GM12864 (cell line): ENCODE results near the gene CDKAL1.
"Not testable (repeated sequence)": the region's sequence is repeated elsewhere in the genome, so short reads cannot be mapped to it uniquely, and the experiment has no call there.

Source experiments
- DNase-seq: peaks from one replicate; pipeline ENCODE4 v3.0.0-alpha.2; 2011; ENCODE audit warnings: low read depth
- H3K4me3 ChIP-seq: 2 replicates; pipeline ENCODE4 v1.5.1; 2011; ENCODE audit warnings: mild to moderate bottlenecking, low read depth, low read length, control low read depth
- CTCF ChIP-seq: IDR thresholded peaks from 2 replicates; pipeline ENCODE4 v1.5.1; 2011; ENCODE audit warnings: low read depth, mild to moderate bottlenecking, moderate library complexity, low read length, control low read depth, inconsistent platforms; ENCODE audit errors: missing control alignments

CDKAL1 gene

GRCh38 chr6:21188505-21189223 is 654.4 kb downstream of the CDKAL1 start:
- no peak for DNase-seq
- no peak overlapping the region for H3K4me3 ChIP-seq

GRCh38 chr6:21189759-21190158 is 655.5 kb downstream of the CDKAL1 start:
- no peak for DNase-seq
- TF ChIP-seq CTCF: no peak
- no peak overlapping the region for H3K4me3 ChIP-seq

More at GRCh38 chr6:21188505-21189223, 654.4 kb downstream of the CDKAL1 start:
- no peak for TF ChIP-seq CTCF

- no peak for TF ChIP-seq CTCF
- H3K4me3 ChIP-seq: peak overlapping the region; percentile 27; the same call in 1 of the 2 replicates
- DNase-seq: no peak
These were observed 656.4 kb downstream of the CDKAL1 start for GRCh38 chr6:21190701-21191100.

- no peak overlapping the region for H3K4me3 ChIP-seq
- no peak for DNase-seq
- no peak for TF ChIP-seq CTCF
These were observed 659.7 kb downstream of the CDKAL1 start for GRCh38 chr6:21193790-21194475.

- not testable (repeated sequence) for DNase-seq, H3K4me3 ChIP-seq
These were observed 661.0 kb downstream of the CDKAL1 start for GRCh38 chr6:21195301-21195700.

GRCh38 chr6:21198032-21198640 is 663.9 kb downstream of the CDKAL1 start:
- no peak for DNase-seq
- TF ChIP-seq CTCF: no peak
- no peak overlapping the region for H3K4me3 ChIP-seq

GRCh38 chr6:21199262-21199661 is 665.0 kb downstream of the CDKAL1 start:
- H3K4me3 ChIP-seq: no peak overlapping the region
- no peak for DNase-seq
- TF ChIP-seq CTCF: no peak
